HG03442 (cell line): Measurements from ENCODE around the gene ZC3H18.

ENCODE experiments used
- ATAC-seq: cut with Tn5 transposase; IDR thresholded peaks from one replicate; pipeline ENCODE4 v1.9.1; 2021; ENCODE audit warnings: mild to moderate bottlenecking, moderate library complexity; ENCODE audit not compliant: unreplicated experiment

Gene ZC3H18

DNA sequence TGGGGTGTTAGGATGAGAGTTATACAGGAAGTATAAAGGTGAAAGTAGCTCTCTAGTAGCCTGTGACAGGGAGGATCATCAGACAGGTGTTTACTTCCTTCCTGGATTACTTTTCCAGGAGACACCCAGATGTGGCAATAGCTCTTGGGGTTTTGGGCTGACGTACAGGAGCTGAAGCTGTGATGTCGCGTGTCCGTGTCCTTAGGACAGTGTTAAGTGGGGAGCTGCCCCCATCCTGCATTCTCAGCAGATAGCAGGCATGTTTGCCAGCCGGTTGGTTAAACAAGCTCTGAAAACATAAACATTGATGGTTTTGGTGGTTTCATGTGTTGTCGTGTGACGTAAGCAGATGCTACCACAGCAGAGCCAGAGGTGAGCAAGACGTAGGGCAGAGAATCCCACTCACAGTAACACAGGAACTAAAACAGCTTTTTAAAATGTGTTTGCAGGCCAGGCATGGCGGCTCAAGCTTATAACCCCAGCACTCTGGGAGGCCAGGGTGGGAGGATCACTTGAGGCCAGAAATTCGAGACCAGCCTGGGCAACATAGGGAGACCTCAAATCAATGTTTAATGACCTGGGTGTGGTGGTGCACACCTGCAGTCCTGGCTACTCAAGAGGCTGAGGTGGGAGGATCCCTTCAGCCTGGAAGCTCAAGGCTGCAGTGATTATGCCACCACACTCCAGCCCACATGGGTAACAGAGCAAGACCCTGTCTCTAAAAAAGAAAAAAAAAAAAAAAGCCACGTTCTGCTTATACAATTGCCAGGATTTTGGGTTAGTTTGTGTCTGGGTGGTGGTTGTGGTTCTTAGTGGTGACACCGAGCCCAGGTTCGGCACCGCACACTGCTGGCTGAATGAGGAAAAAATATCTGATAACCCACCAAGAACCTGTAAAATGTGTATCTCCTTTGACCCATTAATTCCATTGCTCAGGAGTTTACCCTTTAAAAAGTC, 49.9 kb downstream of the ZC3H18 start:
- ATAC-seq, result no peak

DNA sequence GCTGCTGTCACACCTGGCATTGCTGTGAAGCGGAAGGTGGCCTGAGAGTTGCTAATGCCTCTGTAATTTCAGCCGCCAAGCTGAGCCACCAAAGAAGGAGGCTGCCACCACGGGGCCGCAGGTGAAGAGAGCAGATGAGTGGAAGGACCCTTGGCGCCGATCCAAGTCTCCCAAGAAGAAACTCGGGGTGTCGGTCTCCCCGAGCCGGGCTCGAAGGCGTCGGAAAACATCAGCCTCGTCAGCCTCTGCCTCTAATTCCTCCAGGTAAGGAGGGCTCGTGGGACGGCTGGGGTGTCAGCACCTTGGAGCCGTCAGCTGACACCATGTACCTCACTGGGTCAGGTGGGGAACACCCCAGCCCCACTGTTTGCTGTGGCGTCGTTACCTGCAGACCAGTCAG, 51.9 kb downstream of the ZC3H18 start:
- no peak for ATAC-seq

DNA sequence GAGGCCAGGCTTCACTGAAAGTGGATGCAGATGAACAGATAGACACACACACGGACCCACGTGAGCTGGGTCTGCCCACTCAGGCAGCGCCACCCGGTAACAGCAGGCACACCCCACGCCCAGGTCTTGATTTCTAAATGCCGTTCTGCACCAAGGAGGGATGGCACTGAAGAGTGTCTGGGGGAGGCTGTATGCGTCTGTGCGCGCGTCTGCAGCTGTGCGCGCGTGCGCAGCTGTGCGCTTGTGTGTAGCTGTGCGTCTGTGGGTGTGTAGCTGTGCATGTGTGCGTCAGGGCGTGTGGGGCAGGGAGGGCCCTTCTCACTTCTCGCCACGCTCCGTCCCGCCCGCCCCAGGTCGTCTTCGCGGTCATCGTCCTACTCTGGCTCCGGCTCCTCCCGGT, 52.7 kb downstream of the ZC3H18 start:
- no peak for ATAC-seq

DNA sequence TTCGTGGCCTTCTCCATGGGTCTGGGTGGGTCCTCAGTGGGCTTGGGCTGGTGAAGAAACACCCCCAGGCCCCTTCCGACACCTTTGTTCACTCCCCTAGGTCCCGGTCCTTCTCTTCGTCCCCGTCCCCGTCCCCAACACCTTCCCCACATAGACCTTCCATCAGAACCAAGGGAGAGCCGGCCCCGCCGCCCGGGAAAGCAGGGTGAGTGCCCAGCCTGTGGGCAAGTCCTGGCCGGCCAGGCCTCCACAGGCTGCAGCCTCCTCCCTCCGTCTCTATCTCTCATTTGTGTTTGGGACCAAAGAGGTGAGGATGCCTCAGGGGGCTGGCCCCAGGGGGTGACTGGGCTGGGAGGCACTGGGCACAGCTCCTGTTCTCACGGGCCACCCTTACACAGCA, 53.7 kb downstream of the ZC3H18 start:
- no peak for ATAC-seq

DNA sequence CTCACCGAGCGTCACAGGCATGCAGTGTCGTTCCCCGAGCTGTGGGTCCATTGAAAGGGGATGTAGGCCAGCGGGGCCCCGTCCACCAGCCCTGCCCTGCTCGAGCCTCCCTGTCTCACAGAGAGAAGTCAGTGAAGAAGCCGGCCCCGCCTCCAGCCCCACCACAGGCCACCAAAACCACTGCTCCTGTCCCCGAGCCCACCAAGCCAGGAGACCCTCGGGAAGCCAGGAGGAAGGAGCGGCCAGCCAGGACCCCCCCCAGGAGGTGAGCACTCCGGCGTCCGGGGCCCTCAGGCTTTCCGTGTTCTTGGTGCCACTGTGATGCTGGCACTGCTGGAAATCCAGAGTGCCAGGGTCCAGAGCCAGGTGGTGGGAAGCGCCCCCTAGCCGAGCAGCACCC, 54.3 kb downstream of the ZC3H18 start:
- no peak for ATAC-seq

DNA sequence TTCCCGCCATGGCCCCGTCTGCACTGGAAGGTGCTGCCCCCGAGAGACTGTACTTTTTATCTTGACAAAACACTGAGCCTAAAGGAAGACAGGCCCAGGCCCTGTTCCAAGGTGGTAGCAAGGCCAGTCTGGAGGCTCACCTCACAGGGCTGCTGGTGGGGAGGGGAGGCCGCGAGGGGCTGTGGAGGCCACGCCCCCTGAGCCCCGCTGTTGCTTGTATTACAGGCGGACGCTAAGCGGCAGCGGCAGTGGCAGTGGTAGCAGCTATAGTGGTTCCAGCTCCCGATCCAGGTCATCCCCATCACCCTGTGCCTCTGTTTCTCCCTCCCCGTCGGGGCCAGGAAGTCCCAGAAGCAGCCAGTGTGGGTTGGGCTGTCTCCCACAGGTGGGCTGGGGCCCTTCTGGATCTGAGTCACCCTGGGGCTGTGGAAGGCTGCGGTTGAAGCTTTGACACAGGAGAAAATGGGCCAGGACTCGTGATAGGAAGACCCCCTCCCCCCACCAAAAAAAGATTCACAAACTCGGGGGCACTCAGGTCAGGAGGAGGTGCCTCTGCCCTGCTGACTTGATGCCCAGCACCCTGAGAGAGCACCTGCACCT, 54.9 kb downstream of the ZC3H18 start:
- ATAC-seq, result no peak

DNA sequence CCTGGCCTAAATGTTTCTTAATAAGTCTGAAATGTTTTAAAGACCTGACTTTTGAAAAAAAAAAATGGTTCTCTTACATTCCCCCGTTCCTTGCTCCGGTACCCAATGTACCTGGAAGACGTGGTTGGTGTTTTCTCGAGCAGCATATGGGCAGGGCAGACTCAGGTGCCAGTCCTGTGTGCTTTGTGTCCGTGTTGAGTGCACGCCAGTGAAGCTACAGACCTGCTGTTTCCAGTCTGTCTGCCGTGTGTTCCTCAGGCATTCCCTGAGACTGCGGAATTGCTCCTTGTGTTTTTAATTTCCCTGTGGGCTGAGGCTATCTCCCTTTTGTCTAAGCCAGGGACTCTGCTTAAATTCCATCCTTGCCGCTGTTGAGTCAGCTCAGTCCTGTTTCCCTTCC, 56.4 kb downstream of the ZC3H18 start:
- ATAC-seq, result no peak

DNA sequence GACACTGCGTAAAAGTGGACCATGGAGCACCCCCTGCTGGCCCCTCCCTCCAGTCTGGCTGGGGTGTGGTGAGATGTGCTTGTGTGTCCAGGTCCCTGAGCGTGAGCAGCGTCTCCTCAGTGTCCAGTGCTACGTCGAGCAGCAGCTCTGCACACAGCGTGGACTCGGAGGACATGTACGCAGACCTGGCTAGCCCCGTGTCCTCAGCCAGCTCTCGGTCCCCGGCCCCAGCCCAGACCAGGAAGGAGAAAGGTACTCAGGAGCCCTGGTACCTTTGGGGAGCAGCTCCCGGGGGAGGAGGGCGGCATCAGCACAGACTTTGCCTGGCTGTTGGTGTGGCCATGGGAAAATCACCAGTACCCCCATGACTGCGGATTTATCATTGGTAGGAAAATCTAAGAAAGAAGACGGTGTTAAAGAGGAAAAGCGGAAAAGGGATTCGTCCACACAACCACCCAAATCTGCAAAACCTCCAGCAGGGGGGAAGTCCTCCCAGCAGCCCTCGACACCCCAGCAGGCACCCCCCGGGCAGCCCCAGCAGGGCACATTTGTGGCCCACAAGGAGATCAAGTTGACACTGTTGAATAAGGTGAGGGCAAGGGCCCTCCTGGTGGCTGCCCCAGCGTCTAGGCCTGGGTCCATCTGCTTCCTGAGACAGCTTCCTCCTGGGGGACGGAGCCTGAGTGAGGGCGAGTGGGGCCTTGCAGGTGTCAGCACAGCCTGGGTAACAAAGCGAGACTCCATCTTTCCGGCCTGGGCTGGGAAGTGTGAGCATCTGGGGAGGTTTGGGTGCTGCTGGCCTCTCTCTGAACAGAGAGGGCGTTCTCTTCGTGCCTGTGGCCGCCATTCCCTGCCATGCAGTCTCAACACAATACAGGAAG, 57.6 kb downstream of the ZC3H18 start:
- no peak for ATAC-seq

DNA sequence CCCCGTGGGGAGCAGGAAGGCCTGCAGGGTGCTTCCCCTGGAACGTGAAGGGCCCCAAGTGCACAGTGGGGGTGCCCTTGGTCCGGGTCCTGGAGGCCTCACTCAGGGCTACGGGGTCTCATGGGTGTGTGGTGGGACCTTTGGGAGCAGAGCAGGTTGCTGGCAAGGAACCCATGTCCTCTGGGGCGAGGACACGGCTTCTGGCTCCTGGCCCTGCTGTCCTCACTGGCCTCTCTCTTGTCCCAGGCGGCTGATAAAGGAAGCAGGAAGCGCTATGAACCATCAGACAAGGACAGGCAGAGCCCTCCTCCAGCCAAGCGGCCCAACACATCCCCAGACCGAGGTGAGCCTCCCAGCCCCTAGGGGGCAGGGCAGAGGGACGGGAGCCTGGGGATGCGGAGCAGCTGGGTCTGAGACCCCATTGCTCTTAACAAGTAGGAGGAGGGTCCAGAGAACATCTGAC, 58.3 kb downstream of the ZC3H18 start:
- ATAC-seq, result no peak

DNA sequence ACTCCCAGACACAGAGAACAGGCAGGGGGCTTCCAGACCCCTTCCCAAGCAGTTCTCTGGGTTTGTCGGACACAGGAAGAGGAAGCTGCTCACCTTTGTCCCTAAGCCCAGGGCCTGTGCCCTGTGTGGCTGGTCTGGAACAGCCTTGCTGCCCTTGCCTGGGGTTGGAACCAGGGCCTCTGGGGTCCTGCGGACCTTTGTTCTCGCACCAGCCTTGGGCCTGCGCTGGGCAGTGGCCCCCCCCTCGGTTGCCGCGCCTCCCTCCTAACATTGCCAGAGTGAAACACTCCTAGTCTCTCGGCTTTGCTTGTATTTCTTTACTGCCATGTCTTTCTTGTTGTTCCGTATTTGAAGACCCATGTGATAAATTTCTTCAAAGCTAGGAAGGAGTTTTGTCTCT, 59.6 kb downstream of the ZC3H18 start:
- ATAC-seq, result no peak

DNA sequence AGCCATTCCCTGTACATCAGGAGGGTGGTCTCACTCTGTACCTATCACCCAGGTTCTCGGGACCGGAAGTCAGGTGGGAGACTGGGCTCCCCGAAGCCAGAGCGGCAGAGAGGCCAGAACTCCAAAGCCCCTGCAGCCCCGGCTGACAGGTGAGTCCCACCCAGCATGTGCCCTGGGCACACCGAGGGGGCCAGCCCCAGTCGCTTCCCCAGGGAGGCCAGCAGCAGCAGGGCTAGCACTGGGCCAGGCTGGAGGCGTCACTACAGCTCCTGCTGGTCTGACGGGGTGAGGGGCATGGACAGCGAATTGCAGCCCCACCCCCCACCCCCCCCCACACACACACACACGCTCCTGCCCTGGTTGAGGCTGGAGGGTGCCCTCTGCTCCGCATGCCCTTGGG, 60.2 kb downstream of the ZC3H18 start:
- ATAC-seq, result no peak

DNA sequence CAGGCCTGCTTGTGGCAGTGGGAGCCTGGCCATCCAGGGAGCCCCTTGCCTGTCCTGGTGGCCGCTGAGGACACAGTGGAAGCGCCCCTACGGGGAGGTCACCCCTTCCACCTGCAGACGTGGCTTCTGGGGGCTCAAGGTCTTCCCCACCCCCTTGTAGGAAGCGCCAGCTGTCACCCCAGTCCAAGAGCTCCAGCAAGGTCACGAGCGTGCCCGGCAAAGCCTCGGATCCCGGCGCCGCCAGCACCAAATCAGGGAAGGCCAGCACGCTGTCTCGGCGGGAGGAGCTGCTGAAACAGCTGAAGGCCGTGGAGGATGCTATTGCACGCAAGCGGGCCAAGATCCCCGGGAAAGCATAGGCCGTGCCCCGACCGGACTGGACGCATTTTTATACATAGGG, 60.7 kb downstream of the ZC3H18 start:
- ATAC-seq, result no peak

DNA sequence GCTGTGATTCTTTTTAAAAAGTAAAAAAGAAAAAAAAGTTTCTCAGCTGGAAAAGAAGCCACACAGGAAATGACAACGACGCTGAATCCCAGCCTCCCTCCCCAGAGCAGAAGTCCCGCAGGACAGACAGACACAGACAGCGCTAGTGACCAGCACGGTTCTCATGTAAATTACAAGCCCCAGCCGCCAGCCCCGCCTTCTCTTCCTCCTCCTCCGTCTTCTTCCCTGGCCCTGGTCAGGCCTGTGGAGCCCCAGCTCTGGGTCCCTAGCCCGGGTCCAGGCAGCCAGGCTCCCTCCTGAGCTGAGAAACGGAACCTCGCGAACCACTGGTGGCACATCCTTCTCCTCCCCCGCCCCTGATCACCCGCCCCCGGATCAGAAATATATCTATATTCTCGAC, 61.2 kb downstream of the ZC3H18 start:
- ATAC-seq, result no peak

DNA sequence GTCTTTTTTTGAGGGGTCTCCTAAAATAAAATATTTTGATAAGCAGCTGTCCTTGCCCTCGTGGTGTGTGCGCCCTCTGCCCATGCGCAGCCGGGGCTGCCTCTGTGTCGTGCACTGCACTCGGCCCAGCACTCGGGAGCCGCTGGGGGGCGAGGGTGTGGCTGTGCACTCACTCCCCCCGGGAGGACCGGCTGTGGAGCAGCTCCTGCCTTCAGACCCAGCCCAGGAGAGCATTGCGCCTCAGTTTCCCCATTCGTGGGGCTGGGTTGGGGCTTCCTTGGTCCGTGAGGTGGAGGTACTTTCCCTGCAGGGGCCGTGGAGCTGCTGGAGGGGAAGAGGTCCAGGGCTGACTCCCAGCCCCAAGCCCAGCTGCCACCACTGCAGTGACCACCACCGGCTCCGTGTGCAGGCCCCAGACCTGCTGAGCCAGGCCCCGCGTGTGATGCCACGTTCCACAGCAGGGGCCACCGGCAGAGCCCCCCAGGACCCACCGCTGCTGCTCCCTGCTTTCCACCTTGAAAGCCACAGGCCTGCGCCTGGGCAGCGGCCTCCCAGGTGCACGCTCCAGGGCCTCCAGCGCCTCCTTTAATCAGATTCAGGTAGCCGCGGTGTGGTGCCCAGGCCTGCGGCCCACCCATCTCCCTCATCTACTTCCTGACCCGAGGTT, 61.9 kb downstream of the ZC3H18 start:
- no peak for ATAC-seq

DNA sequence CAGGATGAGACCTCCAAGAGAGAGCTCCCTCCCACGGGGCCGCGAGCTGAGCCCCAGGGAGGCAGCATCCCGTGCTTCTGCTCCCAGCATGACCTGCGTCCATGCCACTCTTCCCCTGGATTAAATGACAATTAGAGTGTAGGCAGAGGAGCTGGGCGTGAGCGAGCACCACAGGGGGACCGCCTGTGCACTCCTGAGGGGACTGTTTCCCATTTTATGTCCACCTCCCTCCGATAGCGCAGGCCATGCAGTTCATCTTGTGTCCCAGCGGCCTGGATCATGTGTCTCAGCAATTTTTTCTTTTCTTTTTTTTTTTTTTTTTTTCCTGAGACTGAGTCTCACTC, 62.4 kb downstream of the ZC3H18 start:
- no peak for ATAC-seq

DNA sequence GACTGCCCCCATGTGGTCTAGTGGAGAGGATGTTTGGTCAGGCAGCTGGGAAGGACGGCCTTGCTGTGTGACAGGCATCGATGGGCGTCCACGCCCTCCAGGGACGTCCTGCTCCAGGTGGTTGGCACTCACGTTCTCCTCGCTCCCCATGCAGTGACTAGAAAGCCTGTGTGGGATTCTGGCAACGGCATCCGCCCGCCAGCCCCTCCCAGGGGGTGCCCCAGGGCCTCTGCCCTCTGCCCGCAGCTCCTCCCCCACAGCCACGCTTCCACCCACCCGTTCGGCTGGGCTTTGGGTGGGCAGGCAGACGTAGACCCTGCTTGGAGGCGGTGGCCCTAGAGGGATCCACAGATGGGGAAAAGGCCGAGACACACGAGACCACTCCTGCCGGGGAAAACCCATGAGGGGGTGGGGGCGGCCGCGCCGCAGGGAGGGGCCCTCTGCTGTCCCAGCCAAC, 63.5 kb downstream of the ZC3H18 start:
- peak; percentile 34 for ATAC-seq

DNA sequence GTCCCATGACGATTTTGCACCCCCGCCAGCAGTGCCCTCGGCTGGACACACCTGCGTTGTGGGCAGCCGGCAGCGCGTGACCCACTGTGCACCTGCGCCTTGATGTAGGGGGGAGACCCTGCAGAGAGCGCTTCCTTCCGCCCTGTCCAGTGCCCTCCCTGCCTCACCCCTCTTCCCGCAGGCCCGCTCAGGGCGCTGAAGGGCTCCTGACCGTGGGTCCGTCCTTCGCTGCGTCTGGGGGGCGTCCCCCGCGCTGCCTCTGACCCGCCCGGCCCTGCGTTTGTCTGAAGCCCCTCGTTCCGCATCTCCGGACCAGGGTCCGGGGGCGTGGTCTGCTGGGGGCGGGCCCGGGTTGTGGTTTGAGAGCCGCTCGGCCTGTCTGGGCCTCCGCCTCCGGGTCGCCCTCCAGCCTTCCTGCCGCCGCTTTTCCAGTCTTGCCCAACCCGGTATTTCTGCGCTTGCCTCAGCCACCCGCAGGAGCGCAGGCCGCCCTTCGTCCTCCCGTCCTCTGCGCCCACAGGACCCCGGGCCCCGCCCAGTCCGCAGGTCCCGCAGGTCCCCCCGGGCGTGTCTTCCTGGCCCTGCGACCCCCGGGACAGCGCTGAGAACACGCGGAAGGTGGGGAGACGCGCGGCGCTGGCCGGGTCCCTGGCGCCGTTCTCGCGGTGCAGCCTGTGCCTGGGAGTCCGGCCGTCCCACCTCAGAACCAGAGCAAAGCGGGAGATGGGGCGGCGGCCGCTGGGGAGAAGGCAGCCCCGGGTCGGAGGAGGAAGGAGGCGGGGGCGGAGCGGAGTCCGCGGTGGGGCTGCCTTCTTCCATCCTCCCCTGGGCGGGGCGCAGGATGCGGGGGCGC, 64.2 kb downstream of the ZC3H18 start:
- peak; percentile 42 for ATAC-seq

DNA sequence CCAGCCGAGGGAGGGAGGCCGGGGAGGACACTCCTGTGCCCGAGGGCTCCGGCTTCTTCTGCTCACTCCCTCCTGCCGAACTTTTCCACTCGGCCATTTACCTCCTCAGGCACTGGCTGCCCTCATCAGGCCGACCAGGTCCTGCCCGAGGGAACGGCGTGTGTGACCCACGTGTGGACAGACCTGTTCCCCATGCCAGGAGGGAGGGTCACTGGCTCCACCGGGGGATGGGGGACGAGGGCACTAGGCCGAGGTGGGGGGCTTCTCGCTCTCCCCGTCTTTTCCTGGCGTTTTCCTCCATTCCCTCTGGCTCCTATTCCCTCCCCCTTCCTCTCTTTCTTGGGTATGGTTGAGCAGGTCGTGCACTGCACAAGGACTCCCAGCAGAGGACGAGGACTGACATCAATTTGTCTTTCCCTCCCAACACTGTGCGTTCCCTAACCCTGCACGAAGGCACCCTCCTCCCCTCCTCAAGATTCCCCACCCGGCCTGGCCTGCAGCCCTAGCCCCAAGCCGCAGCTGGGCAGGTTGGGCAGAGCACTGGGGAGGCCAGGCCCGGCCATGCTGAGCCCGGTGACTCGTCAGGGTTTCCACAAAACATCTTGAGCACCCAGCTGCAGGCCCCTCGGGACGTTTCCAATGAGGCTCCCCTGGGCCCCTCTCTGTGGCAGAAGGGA, 64.9 kb downstream of the ZC3H18 start:
- no peak for ATAC-seq

DNA sequence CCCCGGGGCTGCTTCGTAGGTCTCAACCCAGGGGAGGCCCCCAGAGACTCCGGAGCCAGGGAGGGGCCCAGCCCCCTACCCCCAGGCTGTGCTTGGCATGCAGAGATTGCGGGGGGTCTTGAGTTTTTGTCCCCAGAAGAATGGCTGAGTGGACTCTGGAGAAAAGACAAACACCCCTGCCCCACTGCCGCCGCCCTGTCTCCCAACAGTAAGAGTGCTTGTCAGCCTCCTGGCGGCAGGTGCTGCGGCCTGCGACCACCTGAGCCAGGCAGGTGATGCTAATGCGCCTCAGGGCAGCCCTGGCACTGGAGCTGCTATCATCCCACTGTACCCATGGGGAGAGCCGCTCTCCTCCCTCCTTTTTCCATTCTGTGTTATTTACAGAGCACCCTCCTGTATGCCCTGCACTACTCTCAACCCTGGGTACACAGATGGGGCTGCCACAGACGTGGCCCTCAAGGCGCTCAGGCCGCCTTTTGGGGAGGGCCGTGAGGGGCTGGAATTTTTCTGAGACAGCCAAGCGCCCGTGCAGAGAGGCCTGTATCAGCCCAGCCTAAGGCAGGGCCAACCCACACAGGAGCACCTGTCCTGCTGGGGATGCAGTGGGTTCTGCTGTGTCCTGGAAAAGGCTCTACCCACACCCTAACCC, 65.6 kb downstream of the ZC3H18 start:
- ATAC-seq, result no peak
